Central memory CD8-positive, alpha-beta T cell (primary cell): Measurements from ENCODE around the gene NLRP9.
"Not testable (repeated sequence)": the region's sequence is repeated elsewhere in the genome, so short reads cannot be mapped to it uniquely, and the experiment has no call there.

Source experiments
- ATAC-seq: fragments of 150-1000 bp; cut with Tn5 transposase; replicated peaks from 2 replicates; pipeline ENCODE4 v1.10.0; 2022; ENCODE audit warnings: mild to moderate bottlenecking, moderate FRiP score, moderate number of reproducible peaks; ENCODE audit not compliant: poor library complexity, severe bottlenecking; ENCODE audit errors: extremely low read depth
- DNase-seq, 2 donors: peaks; one replicate each; pipeline ENCODE4 v3.0.0; 2021; ENCODE audit warnings: low spot score in 2 of 2
- H3K27ac Mint-ChIP-seq: one replicate; pipeline ENCODE4 v1.8.0; 2022; ENCODE audit warnings: low read depth, mild to moderate bottlenecking, moderate library complexity, mixed read lengths
- H3K27me3 Mint-ChIP-seq: one replicate; pipeline ENCODE4 v1.8.0; 2022; ENCODE audit warnings: mixed read lengths
- H3K36me3 Mint-ChIP-seq: one replicate; pipeline ENCODE4 v1.8.0; 2022; ENCODE audit warnings: mild to moderate bottlenecking, moderate library complexity, mixed read lengths; ENCODE audit not compliant: insufficient read depth
- H3K4me1 Mint-ChIP-seq: one replicate; pipeline ENCODE4 v1.8.0; 2022; ENCODE audit warnings: mixed read lengths
- H3K4me3 Mint-ChIP-seq: one replicate; pipeline ENCODE4 v1.8.0; 2022; ENCODE audit warnings: mild to moderate bottlenecking, moderate library complexity, mixed read lengths
- H3K9me3 Mint-ChIP-seq: one replicate; pipeline ENCODE4 v1.8.0; 2022; ENCODE audit warnings: mixed read lengths

The NLRP9 gene

DNA sequence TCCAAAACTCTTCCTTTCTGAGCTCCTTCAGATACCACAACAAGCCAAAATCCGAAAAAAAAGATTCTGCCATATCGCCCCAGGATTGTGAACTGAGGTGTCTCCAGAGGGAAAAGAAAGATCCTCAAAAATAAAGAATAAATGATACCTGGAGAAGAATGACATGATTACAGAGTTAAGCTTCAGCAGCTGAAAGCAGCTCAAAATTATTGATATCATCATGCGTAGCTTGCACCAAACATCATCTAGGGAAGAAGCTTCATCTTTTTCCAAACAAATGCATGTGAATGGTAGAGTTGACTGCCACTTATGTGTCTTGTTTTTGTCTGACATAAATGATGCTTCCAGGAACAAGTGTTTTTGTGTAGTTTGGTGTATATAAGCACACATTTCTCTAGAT is at the start of gene NLRP9:
Gene NLRP9, minus strand, starts transcription at position 101 of the 400 bp plus-strand sequence. Its CDS starts 28 bp downstream, at position 73.
- peaks cover 16% of the 10 kb centered on the region for H3K27me3 Mint-ChIP-seq
- H3K4me1 Mint-ChIP-seq: no peaks in the 10 kb centered on the region
- no peak for DNase-seq
- H3K27ac Mint-ChIP-seq: no peak within 1 kb of the TSS
- no peak for ATAC-seq
- no peak within 1 kb of the TSS for H3K4me3 Mint-ChIP-seq
- no peaks in the 10 kb centered on the region for H3K9me3 Mint-ChIP-seq
- H3K36me3 Mint-ChIP-seq: no peaks in the 10 kb centered on the region

DNA sequence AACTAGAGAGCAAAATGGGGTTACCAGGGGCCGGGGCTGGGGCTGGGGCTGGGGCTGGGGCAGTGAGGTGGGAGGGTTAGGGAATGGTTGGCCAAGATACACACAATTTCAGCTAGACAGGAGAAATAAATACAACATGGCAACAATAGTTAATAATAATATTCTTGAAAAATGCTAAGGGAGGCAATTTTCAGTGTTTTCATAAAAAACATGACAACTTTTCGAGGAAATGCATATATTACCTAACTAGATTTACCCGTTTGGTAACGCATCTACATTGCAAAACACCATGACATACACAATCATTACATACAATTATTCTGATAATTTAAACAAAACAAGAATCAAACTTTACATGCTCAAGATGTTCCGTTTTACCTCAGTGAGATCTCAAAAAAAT is 42.9 kb upstream of the NLRP9 start:
- DNase-seq: no peak
- H3K4me3 Mint-ChIP-seq: no peak overlapping the region
- no peaks in the 10 kb centered on the region for H3K4me1 Mint-ChIP-seq
- no peaks in the 10 kb centered on the region for H3K36me3 Mint-ChIP-seq
- peaks cover 73% of the 10 kb centered on the region for H3K27me3 Mint-ChIP-seq
- no peak for ATAC-seq
- H3K27ac Mint-ChIP-seq: no peak overlapping the region
- no peaks in the 10 kb centered on the region for H3K9me3 Mint-ChIP-seq

GRCh38 chr19:55778331-55778730 is 40.1 kb upstream of the NLRP9 start:
- Mint-ChIP-seq H3K4me3 (no peak overlapping the region), H3K9me3 (no peaks in the 10 kb centered on the region), H3K27me3 (peaks cover 65% of the 10 kb centered on the region), H3K4me1 (no peaks in the 10 kb centered on the region), H3K27ac (no peak overlapping the region), H3K36me3 (no peaks in the 10 kb centered on the region)
- ATAC-seq (no peak), DNase-seq (no peak)

DNA sequence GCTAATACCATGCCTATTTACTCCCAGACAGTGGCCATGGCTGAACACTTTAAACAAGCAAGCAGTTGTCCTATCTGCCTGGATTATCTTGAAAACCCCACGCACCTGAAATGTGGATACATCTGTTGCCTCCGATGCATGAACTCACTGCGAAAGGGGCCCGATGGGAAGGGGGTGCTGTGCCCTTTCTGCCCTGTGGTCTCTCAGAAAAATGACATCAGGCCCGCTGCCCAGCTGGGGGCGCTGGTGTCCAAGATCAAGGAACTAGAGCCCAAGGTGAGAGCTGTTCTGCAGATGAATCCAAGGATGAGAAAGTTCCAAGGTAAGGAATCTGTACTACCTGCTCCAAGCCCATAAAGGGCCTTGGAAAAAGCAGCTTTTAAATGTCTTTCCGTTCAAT is 39.3 kb upstream of the NLRP9 start:
- no peaks in the 10 kb centered on the region for H3K4me1 Mint-ChIP-seq
- no peak overlapping the region for H3K4me3 Mint-ChIP-seq
- no peaks in the 10 kb centered on the region for H3K9me3 Mint-ChIP-seq
- no peaks in the 10 kb centered on the region for H3K36me3 Mint-ChIP-seq
- peaks cover 57% of the 10 kb centered on the region for H3K27me3 Mint-ChIP-seq
- no peak for ATAC-seq
- H3K27ac Mint-ChIP-seq: no peak overlapping the region
- no peak for DNase-seq

GRCh38 chr19:55769632-55770031 is 31.4 kb upstream of the NLRP9 start:
- H3K27me3 Mint-ChIP-seq: peaks cover 41% of the 10 kb centered on the region
- H3K27ac Mint-ChIP-seq, H3K4me3 Mint-ChIP-seq, H3K4me1 Mint-ChIP-seq, ATAC-seq, H3K9me3 Mint-ChIP-seq, DNase-seq, H3K36me3 Mint-ChIP-seq: not testable (repeated sequence)

DNA sequence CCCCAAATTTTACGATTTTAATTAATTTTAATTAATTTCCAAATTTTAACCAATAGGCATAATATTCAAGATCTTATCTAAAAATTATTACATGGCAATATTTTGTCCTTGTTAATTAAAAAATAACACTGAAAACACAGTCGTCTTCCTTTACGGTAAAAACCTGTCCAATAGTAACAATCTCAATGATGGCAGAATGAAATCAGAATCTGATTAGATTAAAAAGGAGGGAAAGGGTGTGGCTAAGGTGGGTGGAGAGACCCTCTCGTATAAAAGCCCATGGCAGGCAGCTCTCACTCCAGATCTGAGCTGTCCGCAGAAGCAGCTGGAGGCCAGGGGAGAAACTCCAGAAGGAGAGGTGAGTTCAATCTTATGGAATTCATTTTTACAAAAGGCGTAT is 30.6 kb upstream of the NLRP9 start, which contains the start of gene RFPL4AL1:
Gene RFPL4AL1, plus strand, starts transcription at position 301 of the 400 bp plus-strand sequence. CDS start 2,687 bp downstream, outside the sequence.
- H3K36me3 Mint-ChIP-seq, H3K9me3 Mint-ChIP-seq, H3K4me1 Mint-ChIP-seq, H3K27ac Mint-ChIP-seq, ATAC-seq, H3K4me3 Mint-ChIP-seq, DNase-seq: not testable (repeated sequence)
- peaks cover 42% of the 10 kb centered on the region for H3K27me3 Mint-ChIP-seq

DNA sequence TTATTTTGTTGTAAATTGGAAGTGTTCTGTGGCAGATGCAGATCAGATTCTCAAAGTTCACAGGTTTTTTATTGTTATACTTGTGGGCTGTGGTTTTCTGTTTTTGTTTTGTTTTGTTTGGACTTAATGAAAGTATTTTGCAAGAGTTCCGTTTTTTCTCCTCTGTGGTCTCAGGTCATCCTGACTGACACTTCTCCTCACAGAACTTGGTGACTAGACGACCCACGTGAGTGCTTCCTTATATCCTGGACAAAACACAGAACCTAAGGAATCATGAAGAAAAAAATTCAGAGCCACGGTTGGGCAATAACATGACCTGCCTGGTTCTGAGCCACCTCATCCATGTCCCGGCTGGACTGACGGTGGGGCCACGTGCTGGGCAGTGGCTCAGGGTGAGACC is 28.3 kb upstream of the NLRP9 start:
- no peak for ATAC-seq
- Mint-ChIP-seq H3K36me3 (no peaks in the 10 kb centered on the region), H3K4me3 (no peak overlapping the region), H3K9me3 (no peaks in the 10 kb centered on the region), H3K4me1 (no peaks in the 10 kb centered on the region), H3K27me3 (peaks cover 43% of the 10 kb centered on the region), H3K27ac (no peak overlapping the region)
- no peak for DNase-seq

DNA sequence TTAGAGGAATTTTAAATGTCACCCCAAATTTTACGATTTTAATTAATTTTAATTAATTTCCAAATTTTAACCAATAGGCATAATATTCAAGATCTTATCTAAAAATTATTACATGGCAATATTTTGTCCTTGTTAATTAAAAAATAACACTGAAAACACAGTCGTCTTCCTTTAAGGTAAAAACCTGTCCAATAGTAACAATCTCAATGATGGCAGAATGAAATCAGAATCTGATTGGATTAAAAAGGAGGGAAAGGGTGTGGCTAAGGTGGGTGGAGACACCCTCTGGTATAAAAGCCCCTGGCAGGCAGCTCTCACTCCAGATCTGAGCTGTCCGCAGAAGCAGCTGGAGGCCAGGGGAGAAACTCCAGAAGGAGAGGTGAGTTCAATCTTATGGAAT is 20.6 kb upstream of the NLRP9 start, which contains the start of gene RFPL4A:
Gene RFPL4A, plus strand, starts transcription at position 301 of the 400 bp plus-strand sequence. CDS start 2,704 bp downstream, outside the sequence.
- peaks cover 53% of the 10 kb centered on the region for H3K27me3 Mint-ChIP-seq
- not testable (repeated sequence) for DNase-seq, H3K27ac Mint-ChIP-seq, H3K4me1 Mint-ChIP-seq, ATAC-seq, H3K4me3 Mint-ChIP-seq, H3K9me3 Mint-ChIP-seq, H3K36me3 Mint-ChIP-seq

- DNase-seq, H3K4me3 Mint-ChIP-seq, H3K9me3 Mint-ChIP-seq, H3K4me1 Mint-ChIP-seq, ATAC-seq, H3K27ac Mint-ChIP-seq, H3K36me3 Mint-ChIP-seq: not testable (repeated sequence)
- peaks cover 53% of the 10 kb centered on the region for H3K27me3 Mint-ChIP-seq
Observed at GRCh38 chr19:55756808-55757207, 18.6 kb upstream of the NLRP9 start.

- Mint-ChIP-seq H3K4me1 (no peaks in the 10 kb centered on the region), H3K36me3 (no peaks in the 10 kb centered on the region)
- no peak for ATAC-seq
Observed at GRCh38 chr19:55753401-55753800, 15.2 kb upstream of the NLRP9 start.

DNA sequence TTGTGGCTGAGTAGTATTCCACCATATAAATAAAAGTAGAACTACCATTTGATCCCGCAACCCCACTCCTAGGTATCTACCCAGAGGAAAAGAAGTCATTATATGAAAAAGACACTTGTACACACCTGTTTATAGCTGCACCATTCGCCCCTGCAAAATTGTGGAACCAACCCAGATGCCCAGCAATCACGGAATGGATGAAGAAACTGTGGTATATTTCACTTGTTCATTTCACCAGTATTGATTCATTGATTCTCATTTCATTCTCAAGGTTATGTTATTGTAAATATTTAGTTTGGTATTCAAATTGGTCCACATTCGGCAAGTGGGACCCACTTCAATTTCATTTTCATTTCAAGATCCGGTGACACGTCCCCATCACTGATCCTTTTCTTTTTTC is 12.5 kb upstream of the NLRP9 start:
- no peak overlapping the region for H3K4me3 Mint-ChIP-seq
- peaks cover 14% of the 10 kb centered on the region for H3K27me3 Mint-ChIP-seq
- no peak for DNase-seq
- no peak overlapping the region for H3K27ac Mint-ChIP-seq
- no peak for ATAC-seq
- H3K36me3 Mint-ChIP-seq: no peaks in the 10 kb centered on the region
- H3K4me1 Mint-ChIP-seq: no peaks in the 10 kb centered on the region
- no peaks in the 10 kb centered on the region for H3K9me3 Mint-ChIP-seq

More at GRCh38 chr19:55753401-55753800, 15.2 kb upstream of the NLRP9 start:
- H3K27me3 Mint-ChIP-seq: peaks cover 28% of the 10 kb centered on the region
- no peak for DNase-seq
- H3K4me3 Mint-ChIP-seq: no peak overlapping the region
- H3K27ac Mint-ChIP-seq: no peak overlapping the region
- no peaks in the 10 kb centered on the region for H3K9me3 Mint-ChIP-seq

DNA sequence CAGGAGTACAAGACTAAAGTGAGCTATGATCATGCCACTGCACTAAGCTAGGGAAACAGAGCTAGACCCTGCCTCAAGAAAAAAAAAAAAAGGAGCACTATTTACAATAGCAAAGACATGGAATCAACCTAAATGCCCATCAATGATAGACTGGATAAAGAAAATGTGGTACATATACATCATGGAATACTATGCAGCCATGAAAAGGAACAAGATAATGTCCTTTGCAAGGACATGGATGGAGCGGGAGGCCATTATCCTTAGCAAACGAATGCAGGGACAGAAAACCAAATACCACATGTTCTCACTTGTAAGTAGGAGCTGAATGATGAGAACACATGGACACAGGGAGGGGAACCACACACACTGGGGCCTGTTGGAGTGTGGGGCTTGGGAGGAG is 7.8 kb downstream of the NLRP9 start:
- not testable (repeated sequence) for DNase-seq, H3K9me3 Mint-ChIP-seq, H3K36me3 Mint-ChIP-seq, ATAC-seq, H3K27me3 Mint-ChIP-seq, H3K27ac Mint-ChIP-seq, H3K4me3 Mint-ChIP-seq, H3K4me1 Mint-ChIP-seq

GRCh38 chr19:55723491-55723890 is 14.7 kb downstream of the NLRP9 start:
- no peaks in the 10 kb centered on the region for H3K4me1 Mint-ChIP-seq
- peaks cover 1% of the 10 kb centered on the region for H3K36me3 Mint-ChIP-seq
- peaks cover 12% of the 10 kb centered on the region for H3K9me3 Mint-ChIP-seq
- ATAC-seq (no peak), DNase-seq (no peak)
- peaks cover 67% of the 10 kb centered on the region for H3K27me3 Mint-ChIP-seq
- no peak overlapping the region for H3K27ac Mint-ChIP-seq
- H3K4me3 Mint-ChIP-seq: no peak overlapping the region

DNA sequence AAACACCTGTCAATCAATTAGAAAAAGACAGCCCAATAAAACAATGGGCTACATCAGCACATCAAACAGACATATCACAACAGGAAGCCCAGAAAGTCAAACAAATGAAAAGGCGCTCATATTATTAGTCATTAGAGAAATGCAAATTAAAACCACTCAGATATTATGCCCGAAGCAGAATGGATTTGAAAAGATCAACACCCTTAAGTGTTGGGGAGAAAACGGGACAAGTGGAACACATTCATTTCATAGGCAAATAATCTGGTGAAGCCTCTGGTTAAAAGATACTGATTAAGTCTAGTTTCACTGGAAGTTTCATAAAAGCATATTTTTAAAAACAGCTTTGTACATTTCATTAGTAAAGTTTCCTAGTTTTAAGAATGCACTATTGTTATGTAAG is 17.4 kb downstream of the NLRP9 start:
- no peak overlapping the region for H3K27ac Mint-ChIP-seq
- ATAC-seq (no peak), DNase-seq (no peak)
- H3K36me3 Mint-ChIP-seq: peaks cover 1% of the 10 kb centered on the region
- no peaks in the 10 kb centered on the region for H3K4me1 Mint-ChIP-seq
- peaks cover 89% of the 10 kb centered on the region for H3K27me3 Mint-ChIP-seq
- H3K9me3 Mint-ChIP-seq: peaks cover 12% of the 10 kb centered on the region
- H3K4me3 Mint-ChIP-seq: no peak overlapping the region
